ENCODE measurements around the gene OR4E2.

The OR4E2 gene

DNA sequence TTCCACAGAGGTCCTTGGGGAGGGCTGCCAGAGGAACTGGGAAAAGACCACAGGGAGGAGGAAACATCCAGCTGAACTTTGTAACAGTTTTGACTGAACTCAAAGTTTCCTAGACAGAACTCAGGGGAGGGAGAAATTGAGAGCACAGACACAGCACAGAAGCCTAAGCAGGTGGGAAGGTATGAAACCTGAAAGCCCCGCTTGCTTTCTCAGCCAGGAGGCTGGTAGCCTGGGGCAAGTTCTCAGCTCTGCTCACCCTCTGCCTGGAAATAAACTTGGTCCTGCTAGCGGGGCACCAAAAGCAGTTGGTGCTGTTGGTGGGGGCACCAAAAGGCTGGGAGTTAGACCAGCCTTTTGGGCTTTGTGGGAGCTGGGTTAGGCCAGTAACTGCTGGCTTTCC, 45.9 kb downstream of the OR4E2 start:
- Histone ChIP-seq H3K4me3 (replicated peaks; ENCODE audit: low read depth, low read length) (no peak overlapping the region), H3K36me3 (ENCODE audit: control insufficient read depth, insufficient read depth, low read length) (no peaks in the 10 kb centered on the region), H3K27me3 (replicated peaks; ENCODE audit: control insufficient read depth, insufficient read depth, low read length) (no peaks in the 10 kb centered on the region; the same call in 1 of the 2 replicates)
- TF ChIP-seq, protein P1, sequence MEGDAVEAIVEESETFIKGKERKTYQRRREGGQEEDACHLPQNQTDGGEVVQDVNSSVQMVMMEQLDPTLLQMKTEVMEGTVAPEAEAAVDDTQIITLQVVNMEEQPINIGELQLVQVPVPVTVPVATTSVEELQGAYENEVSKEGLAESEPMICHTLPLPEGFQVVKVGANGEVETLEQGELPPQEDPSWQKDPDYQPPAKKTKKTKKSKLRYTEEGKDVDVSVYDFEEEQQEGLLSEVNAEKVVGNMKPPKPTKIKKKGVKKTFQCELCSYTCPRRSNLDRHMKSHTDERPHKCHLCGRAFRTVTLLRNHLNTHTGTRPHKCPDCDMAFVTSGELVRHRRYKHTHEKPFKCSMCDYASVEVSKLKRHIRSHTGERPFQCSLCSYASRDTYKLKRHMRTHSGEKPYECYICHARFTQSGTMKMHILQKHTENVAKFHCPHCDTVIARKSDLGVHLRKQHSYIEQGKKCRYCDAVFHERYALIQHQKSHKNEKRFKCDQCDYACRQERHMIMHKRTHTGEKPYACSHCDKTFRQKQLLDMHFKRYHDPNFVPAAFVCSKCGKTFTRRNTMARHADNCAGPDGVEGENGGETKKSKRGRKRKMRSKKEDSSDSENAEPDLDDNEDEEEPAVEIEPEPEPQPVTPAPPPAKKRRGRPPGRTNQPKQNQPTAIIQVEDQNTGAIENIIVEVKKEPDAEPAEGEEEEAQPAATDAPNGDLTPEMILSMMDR (IDR thresholded peaks at IDR 0.05; ENCODE audit: insufficient read depth, low read length, poor library complexity, severe bottlenecking) = no peak
- DNase-seq (ENCODE audit: extremely low read depth, insufficient read length) = no peak

DNA sequence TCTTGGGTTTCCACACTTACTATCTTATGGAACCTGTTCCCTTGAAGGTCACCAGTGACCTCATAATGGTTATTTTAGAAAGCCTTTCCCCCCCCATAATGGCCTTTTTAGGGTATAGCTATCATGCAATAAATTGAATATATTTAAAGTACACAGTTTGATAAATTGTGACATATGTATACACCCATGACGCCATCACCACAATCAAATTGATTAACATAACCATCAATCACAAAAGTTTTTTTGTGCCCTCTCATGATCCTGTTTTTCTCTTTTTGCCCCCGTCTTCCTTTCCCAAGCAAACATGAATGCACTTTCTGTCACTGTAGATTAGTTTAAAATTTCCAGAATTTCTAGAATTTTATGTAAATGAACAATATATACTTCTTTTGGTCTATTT, 48.7 kb downstream of the OR4E2 start:
- TF ChIP-seq, protein P1 (IDR thresholded peaks at IDR 0.05; ENCODE audit: insufficient read depth, low read length, poor library complexity, severe bottlenecking) = no peak
- H3K4me3 ChIP-seq (replicated peaks; ENCODE audit: low read depth, low read length) = no peak overlapping the region
- DNase-seq (ENCODE audit: extremely low read depth, insufficient read length) = no peak
- H3K27me3 ChIP-seq (replicated peaks; ENCODE audit: control insufficient read depth, insufficient read depth, low read length) = no peaks in the 10 kb centered on the region; the same call in 1 of the 2 replicates
- no peaks in the 10 kb centered on the region for H3K36me3 ChIP-seq (ENCODE audit: control insufficient read depth, insufficient read depth, low read length)

DNA sequence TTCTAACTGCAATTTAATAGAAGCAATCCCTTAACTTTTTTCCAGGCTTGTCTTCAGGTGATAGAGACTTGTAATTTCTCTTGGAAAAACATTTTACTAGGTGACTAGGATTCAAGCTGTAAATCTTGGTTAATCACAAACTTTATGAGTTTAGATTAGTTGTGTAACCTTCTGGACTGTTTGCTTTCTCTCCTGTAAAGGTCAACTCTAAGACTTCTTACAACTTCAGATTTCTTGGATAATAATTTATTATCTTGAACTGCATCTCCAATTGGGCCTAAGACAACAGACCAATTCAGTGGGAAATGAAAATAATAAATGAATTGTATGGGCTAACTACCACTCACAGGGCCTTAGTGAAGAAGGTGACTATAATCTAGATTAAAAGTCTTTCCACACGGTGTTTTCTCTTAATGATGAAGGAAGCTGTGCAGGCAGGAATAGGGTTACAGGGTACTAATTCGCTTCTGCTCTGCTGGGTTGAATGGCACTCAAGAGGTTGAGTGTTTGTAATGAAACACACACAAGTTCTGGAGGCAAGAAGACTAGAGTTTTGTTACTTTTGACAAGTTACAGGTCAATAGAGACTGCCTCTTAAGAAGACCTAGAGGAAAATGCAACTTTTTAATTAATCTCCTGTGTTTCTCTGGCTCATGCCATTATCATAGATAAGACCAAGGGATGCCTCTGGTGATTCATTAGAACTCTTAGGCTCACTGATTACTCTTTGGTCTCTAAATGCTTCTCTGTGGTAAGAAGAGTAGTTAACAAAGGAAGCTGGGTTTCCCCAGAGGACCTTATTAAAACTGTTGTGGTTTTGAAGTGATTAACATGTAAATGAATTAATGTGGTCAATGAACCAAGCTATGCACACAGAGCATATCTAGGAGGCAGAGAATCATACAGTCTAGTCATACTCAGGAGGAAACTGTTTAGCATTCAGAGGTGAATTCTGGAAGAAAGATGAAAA, 50.0 kb downstream of the OR4E2 start:
- no peak for DNase-seq (ENCODE audit: extremely low read depth, insufficient read length)

DNA sequence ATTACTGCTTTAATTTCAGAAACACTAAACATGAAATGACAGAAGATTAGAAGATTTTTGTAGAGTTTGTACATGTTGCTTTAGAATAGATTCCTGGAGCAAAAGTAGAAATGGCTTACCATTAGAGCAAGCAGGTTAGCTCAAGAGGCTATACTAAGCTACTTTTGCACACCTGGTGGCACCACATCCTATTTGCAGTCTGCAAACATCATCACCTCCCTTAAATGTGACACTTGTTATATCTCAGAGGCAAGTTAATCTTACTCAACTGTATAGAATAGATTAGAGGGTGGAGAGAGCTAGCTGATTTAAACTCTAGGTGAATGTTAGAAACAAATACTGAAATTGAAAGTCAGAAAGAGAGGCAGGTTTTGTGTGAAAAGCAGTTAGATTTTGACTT, 50.7 kb downstream of the OR4E2 start:
- Histone ChIP-seq H3K36me3 (ENCODE audit: control insufficient read depth, insufficient read depth, low read length) (no peaks in the 10 kb centered on the region), H3K27me3 (replicated peaks; ENCODE audit: control insufficient read depth, insufficient read depth, low read length) (no peaks in the 10 kb centered on the region; the same call in 1 of the 2 replicates), H3K4me3 (replicated peaks; ENCODE audit: low read depth, low read length) (no peak overlapping the region)
- no peak for DNase-seq (ENCODE audit: extremely low read depth, insufficient read length)
- TF ChIP-seq, protein P1 (IDR thresholded peaks at IDR 0.05; ENCODE audit: insufficient read depth, low read length, poor library complexity, severe bottlenecking) = no peak

More for the DNA sequence above, 50.0 kb downstream of the OR4E2 start:
- Histone ChIP-seq H3K27me3 (replicated peaks; ENCODE audit: control insufficient read depth, insufficient read depth, low read length) (no peaks in the 10 kb centered on the region; the same call in 1 of the 2 replicates), H3K36me3 (ENCODE audit: control insufficient read depth, insufficient read depth, low read length) (no peaks in the 10 kb centered on the region), H3K4me3 (replicated peaks; ENCODE audit: low read depth, low read length) (no peak overlapping the region)
- TF ChIP-seq, protein P1 (IDR thresholded peaks at IDR 0.05; ENCODE audit: insufficient read depth, low read length, poor library complexity, severe bottlenecking) = no peak

DNA sequence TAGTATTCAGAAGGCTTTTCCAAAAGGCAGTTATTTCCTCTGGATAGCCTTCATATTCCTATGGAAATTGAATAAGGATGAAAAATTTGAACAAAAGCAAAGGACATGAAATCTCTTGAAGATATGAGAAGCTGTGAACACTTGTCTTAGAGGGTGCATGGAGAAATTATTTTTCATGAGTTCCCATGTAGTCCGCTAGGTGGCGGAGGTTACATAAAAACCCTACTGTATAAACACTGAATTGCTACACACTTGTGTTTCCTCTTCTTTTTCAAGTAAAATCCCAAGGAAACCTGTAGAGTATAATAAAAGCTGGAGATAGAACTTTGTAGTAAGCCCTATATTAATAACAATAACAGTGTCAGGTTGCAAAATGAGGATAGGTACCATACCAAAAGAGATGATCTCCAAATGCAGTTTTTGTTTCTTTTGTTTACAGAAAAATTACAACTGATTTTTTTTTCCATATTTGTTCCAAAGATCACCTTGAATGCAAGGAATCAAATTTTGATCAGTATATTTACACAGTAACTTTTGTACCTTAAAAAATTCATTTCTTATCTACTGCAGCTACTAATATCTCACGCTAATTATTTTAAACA, 57.8 kb downstream of the OR4E2 start:
- no peaks in the 10 kb centered on the region for H3K27me3 ChIP-seq (replicated peaks; ENCODE audit: control insufficient read depth, insufficient read depth, low read length)
- H3K36me3 ChIP-seq (ENCODE audit: control insufficient read depth, insufficient read depth, low read length) = no peaks in the 10 kb centered on the region
- no peak for DNase-seq (ENCODE audit: extremely low read depth, insufficient read length)
- no peak overlapping the region for H3K4me3 ChIP-seq (replicated peaks; ENCODE audit: low read depth, low read length)
- TF ChIP-seq, protein P1 (IDR thresholded peaks at IDR 0.05; ENCODE audit: insufficient read depth, low read length, poor library complexity, severe bottlenecking) = peak; percentile 81
